Smooth muscle cell (in vitro differentiated cells): Measurements from ENCODE around the gene PTH2. TPM values are rescaled to one million over a fixed set of nuclear protein-coding genes. Genes with fewer than 3 reads are reported as not detected.

ENCODE experiments used
- DNase-seq: peaks from one replicate; lab custom pipeline; 2025; ENCODE audit not compliant: unreplicated experiment; lab: John Stamatoyannopoulos, UW
- H2AFZ ChIP-seq: fragments of 200-600 bp; sonication (generic); 2 replicates; pipeline ENCODE4 v1.6.0; 2016; ENCODE audit warnings: antibody characterized with exemption, low read depth, mild to moderate bottlenecking
- H3F3A ChIP-seq: fragments of 200-600 bp; sonication (generic); 2 replicates; pipeline ENCODE4 v1.6.0; 2017; ENCODE audit warnings: antibody characterized with exemption, low read depth
- H3K27ac ChIP-seq: fragments of 200-600 bp; sonication (generic); 2 replicates; pipeline ENCODE4 v1.5.1; 2016; ENCODE audit warnings: low read depth, mild to moderate bottlenecking
- H3K27me3 ChIP-seq: fragments of 200-600 bp; sonication (generic); 2 replicates; pipeline ENCODE4 v1.6.1; 2016; ENCODE audit warnings: low read depth, mild to moderate bottlenecking
- H3K36me3 ChIP-seq: fragments of 200-600 bp; sonication (generic); 2 replicates; pipeline ENCODE4 v1.5.1; 2016; ENCODE audit warnings: low read depth
- H3K4me1 ChIP-seq: fragments of 200-600 bp; sonication (generic); 2 replicates; pipeline ENCODE4 v1.5.1; 2016; ENCODE audit warnings: low read depth
- H3K4me2 ChIP-seq: fragments of 200-600 bp; sonication (generic); 2 replicates; pipeline ENCODE4 v1.6.0; 2016; ENCODE audit warnings: mild to moderate bottlenecking
- H3K4me3 ChIP-seq: fragments of 200-600 bp; sonication (generic); 2 replicates; pipeline ENCODE4 v1.5.1; 2016; ENCODE audit warnings: mild to moderate bottlenecking
- H3K79me2 ChIP-seq: fragments of 200-600 bp; sonication (generic); 2 replicates; pipeline ENCODE4 v1.6.0; 2016; ENCODE audit warnings: low read depth, mild to moderate bottlenecking
- H3K9ac ChIP-seq: fragments of 200-600 bp; sonication (generic); 2 replicates; pipeline ENCODE4 v1.6.0; 2016; ENCODE audit warnings: low read depth
- H3K9me3 ChIP-seq: fragments of 200-600 bp; sonication (generic); replicated peaks from 2 replicates; pipeline ENCODE4 v1.5.1; 2016; ENCODE audit warnings: low read depth
- H4K20me1 ChIP-seq: fragments of 200-600 bp; sonication (generic); 2 replicates; pipeline ENCODE4 v1.6.0; 2016; ENCODE audit warnings: low read depth
- WGBS: methylation state at CpG from one replicate; pipeline ENCODE4 v1.1.7; 2016; ENCODE audit warnings: low lambda C conversion rate; 5-methylcytosine and 5-hydroxymethylcytosine counted together
- polyA plus RNA-seq: library from polyadenylated mRNA; unstranded; fragments of >200 nt; fragmentation: Nextera tagmentation; extraction: Ambion mirVana; gene quantifications from 2 replicates; pipeline ENCODE4 v1.2.1, GENCODE V29; 2016
- total RNA-seq: library from RNA; depleted of rRNA; stranded (reverse); fragments of >200 nt; gene quantifications from 2 replicates; pipeline ENCODE4 v1.2.3, GENCODE V29; 2014
- TF ChIP-seq, protein P1 (sequence below): fragments of 200-600 bp; sonication (generic); IDR thresholded peaks from 2 replicates; pipeline ENCODE4 v1.5.1; 2017; ENCODE audit warnings: borderline replicate concordance, mild to moderate bottlenecking, antibody characterized with exemption; ENCODE audit not compliant: insufficient read depth, poor library complexity, severe bottlenecking

PTH2 gene
- total and polyA plus RNA-seq, 2 experiments from 2014 or later = not detected

DNA sequence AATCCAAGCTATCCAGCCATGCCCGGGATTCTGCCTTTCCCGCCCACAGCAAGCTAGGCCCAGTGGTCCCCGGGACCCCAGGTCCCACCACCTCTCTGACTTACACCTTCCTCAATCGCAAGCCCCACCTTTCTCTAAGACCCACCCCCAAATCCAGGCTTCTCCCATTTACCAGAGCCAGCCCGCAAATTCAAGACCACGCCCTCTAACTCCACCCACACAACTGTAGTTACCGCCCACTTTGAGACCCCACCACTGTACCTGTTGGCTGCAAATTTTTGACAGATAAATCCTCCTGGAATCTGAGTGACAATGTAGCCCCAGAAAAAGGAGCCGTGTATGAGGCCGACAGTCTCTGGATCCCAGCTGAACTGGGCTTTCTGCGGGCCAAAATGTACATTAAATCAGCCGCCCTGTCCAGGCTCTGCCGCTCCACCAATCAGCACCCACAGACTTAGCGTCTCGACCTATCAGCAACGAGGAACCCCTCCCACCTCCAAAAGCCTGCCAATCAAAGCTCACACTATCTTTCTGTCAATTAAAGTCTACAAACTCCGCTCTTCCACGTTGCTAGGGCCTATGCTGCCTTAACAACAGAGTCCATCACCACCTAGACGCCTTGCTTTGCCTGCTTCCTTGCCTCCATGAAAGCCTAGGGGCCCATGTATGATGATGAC lies 11.8 kb upstream of the PTH2 start:
- Histone ChIP-seq H3K4me2 (no peak overlapping the region), H3K79me2 (no peaks in the 10 kb centered on the region), H3K4me1 (no peaks in the 10 kb centered on the region), H2AFZ (no peak overlapping the region), H3K27ac (no peak overlapping the region), H3K4me3 (no peak overlapping the region), H3K27me3 (peaks cover 100% of the 10 kb centered on the region), H3F3A (no peaks in the 10 kb centered on the region), H3K36me3 (no peaks in the 10 kb centered on the region), H3K9me3 (no peaks in the 10 kb centered on the region), H3K9ac (no peak overlapping the region), H4K20me1 (no peaks in the 10 kb centered on the region)
- WGBS = 93% methylated on average over 15 of the region's 18 CpGs
- TF ChIP-seq, protein P1, sequence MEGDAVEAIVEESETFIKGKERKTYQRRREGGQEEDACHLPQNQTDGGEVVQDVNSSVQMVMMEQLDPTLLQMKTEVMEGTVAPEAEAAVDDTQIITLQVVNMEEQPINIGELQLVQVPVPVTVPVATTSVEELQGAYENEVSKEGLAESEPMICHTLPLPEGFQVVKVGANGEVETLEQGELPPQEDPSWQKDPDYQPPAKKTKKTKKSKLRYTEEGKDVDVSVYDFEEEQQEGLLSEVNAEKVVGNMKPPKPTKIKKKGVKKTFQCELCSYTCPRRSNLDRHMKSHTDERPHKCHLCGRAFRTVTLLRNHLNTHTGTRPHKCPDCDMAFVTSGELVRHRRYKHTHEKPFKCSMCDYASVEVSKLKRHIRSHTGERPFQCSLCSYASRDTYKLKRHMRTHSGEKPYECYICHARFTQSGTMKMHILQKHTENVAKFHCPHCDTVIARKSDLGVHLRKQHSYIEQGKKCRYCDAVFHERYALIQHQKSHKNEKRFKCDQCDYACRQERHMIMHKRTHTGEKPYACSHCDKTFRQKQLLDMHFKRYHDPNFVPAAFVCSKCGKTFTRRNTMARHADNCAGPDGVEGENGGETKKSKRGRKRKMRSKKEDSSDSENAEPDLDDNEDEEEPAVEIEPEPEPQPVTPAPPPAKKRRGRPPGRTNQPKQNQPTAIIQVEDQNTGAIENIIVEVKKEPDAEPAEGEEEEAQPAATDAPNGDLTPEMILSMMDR = no peak
- no peak for DNase-seq

DNA sequence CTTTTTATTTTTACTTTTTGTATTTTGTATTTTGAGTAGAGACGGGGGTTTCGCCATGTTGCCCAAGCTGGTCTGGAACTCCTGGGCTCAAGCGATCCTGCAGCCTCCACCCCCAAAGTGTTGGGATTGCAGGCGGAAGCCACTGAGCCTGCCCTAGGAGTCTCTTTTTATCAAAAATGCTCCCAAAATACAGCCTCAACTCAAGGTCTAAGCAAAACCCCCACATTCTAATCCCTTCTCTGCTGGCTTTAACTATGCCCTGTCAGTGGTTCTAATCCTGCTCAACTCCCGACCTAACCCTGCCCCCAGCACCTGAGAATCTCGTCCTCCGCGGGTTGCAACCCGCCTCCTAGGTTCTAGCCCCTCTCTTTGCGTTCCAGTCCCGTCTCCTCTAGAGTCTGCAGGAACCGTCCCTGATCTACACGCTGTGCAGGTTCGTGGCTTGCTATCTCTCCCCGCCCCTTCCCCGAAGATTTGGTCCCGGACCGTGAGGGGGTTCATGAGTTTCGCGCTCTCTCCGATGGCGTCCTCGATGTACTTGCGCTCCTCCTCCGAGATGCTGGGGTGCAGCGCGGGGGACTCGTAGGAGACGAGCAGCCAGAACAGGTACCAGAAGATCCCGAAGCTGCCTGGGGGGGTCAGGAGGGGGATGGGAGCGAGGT lies 10.1 kb upstream of the PTH2 start:
- Histone ChIP-seq H2AFZ (no peak overlapping the region), H3K9ac (no peak overlapping the region), H3K4me3 (no peak overlapping the region), H3K4me2 (no peak overlapping the region), H3K9me3 (no peaks in the 10 kb centered on the region), H3K27me3 (peaks cover 100% of the 10 kb centered on the region), H3K4me1 (no peaks in the 10 kb centered on the region), H3K79me2 (no peaks in the 10 kb centered on the region), H3K36me3 (no peaks in the 10 kb centered on the region), H3K27ac (no peak overlapping the region), H4K20me1 (no peaks in the 10 kb centered on the region), H3F3A (no peaks in the 10 kb centered on the region)
- no peak for DNase-seq
- TF ChIP-seq, protein P1 = no peak
- WGBS = 78% methylated on average over 31 of the region's 31 CpGs

DNA sequence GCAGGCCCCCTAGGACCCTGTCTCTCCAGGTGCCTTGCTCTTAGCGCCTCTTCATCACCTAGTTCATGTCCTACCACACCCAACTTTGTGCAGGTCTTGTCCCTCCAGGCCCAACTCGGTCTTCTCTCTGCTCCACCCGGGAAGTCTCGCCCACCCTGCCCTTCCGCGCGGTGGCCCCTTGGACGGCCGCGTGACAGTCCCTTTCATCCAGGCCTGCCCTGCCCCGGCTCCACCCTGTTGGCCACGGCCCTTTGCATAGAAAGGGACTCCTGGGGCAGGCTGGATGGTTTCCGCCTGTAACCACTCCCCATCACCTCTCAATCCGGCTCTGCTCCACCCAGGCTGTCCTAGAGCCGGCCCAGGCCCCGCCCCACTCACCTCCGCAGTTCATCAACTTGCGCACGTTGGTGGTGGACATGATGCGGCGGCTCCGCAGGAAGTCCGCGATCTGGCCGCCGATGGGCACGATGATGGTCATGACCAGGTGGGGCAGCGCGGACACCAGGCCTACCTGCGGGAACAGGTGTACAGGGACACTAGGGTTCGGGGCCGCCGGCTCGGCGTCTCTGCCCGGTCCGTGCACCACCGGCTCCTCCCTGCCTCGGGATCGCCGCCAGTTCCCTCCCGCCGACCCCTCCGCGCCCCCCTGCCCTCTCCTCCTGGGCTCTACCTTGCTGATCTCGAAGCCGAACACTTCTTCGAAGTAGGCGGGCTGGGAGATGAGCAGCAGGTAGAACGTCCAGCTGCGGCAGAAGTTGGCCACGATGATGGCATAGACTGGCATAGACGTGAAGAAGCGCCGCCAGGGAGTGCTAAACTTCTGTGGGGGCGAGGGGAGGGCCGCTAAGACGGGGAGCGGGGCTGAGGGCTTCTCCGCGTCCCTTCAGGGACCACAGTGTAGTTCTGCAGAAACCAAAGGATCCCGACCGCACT lies 9.2 kb upstream of the PTH2 start:
- peaks cover 6% of the 10 kb centered on the region for H3K4me1 ChIP-seq
- H3K9me3 ChIP-seq = no peaks in the 10 kb centered on the region
- H3F3A ChIP-seq = no peaks in the 10 kb centered on the region
- peaks cover 100% of the 10 kb centered on the region for H3K27me3 ChIP-seq
- H3K36me3 ChIP-seq = no peaks in the 10 kb centered on the region
- no peak overlapping the region for H3K4me3 ChIP-seq
- 20% methylated on average over 58 of the region's 63 CpGs for WGBS
- no peaks in the 10 kb centered on the region for H3K79me2 ChIP-seq
- H4K20me1 ChIP-seq = no peaks in the 10 kb centered on the region
- TF ChIP-seq, protein P1 = no peak
- H3K9ac ChIP-seq = no peak overlapping the region
- no peak overlapping the region for H3K27ac ChIP-seq
- no peak overlapping the region for H3K4me2 ChIP-seq
- H2AFZ ChIP-seq = no peak overlapping the region
- no peak for DNase-seq
